Thyroid gland (tissue), 4 donors: ENCODE results near the gene ARL4A. TPM values are rescaled to one million over a fixed set of nuclear protein-coding genes. Genes with fewer than 3 reads are reported as not detected.
"Not testable (repeated sequence)": the region's sequence is repeated elsewhere in the genome, so short reads cannot be mapped to it uniquely, and the experiment has no call there.

Experiments
- DNase-seq, 2 donors: peaks; one replicate each; pipeline ENCODE4 v3.0.0-alpha.2; 2019
- H3K27ac ChIP-seq, 3 donors: fragments of 200-600 bp; sonication (generic); 1 replicate in 2 of 3; 2 replicates in 1 of 3; pipeline ENCODE4 v1.5.1; 2016 to 2019; ENCODE audit warnings: mild to moderate bottlenecking in 1 of 3, moderate library complexity in 1 of 3
- H3K27me3 ChIP-seq: fragments of 200-600 bp; sonication (generic); one replicate; pipeline ENCODE4 v1.5.1; 2019
- H3K36me3 ChIP-seq, 2 donors: fragments of 200-600 bp; sonication (generic); one replicate each; pipeline ENCODE4 v1.5.1; 2016 to 2019
- H3K4me1 ChIP-seq, 2 donors: fragments of 200-600 bp; sonication (generic); one replicate each; pipeline ENCODE4 v1.5.1; 2017 to 2019
- H3K4me3 ChIP-seq, 3 donors: fragments of 200-600 bp; sonication (generic); replicated peaks in 1 of 3; 1 replicate in 2 of 3; 2 replicates in 1 of 3; pipeline ENCODE4 v1.5.1; 2016; ENCODE audit warnings: mild to moderate bottlenecking in 1 of 3
- H3K9me3 ChIP-seq: fragments of 200-600 bp; sonication (generic); one replicate; pipeline ENCODE4 v1.5.1; 2017
- POLR2A ChIP-seq, 2 donors: fragments of 450-650 bp; IDR thresholded peaks; one replicate each; pipeline ENCODE4 v1.6.1; 2017; ENCODE audit warnings: antibody characterized with exemption in 2 of 2, mild to moderate bottlenecking in 2 of 2, moderate library complexity in 1 of 2
- WGBS, 2 donors: methylation state at CpG; one replicate each; pipeline ENCODE4 v1.1.5; 2017; 5-methylcytosine and 5-hydroxymethylcytosine counted together
- intact Hi-C: fragments of 100-400 bp; cut with DNase I; formaldehyde crosslinking; loops from one replicate; pipeline ENCODE4 v1.15.1; 2023
- total RNA-seq, 4 donors: library from RNA; depleted of rRNA; stranded (reverse); fragments of >200 nt; gene quantifications; one replicate each; pipeline ENCODE4 v1.2.3, GENCODE V29; 2016
- TF ChIP-seq, protein P1 (sequence below), 6 experiments: fragments of 200-600 bp in 3 of 6; fragments of 450-650 bp in 3 of 6; sonication (generic) in 3 of 6; IDR thresholded peaks; one replicate each; pipeline ENCODE4 v1.5.1; 2016 to 2019; ENCODE audit warnings: antibody characterized with exemption in 6 of 6, mild to moderate bottlenecking in 2 of 6, inconsistent platforms in 1 of 6, moderate library complexity in 1 of 6

The ARL4A gene
- total RNA-seq, 4 donors from 2014 or later, result 30.6 to 87.6 (median 43.4) TPM

DNA sequence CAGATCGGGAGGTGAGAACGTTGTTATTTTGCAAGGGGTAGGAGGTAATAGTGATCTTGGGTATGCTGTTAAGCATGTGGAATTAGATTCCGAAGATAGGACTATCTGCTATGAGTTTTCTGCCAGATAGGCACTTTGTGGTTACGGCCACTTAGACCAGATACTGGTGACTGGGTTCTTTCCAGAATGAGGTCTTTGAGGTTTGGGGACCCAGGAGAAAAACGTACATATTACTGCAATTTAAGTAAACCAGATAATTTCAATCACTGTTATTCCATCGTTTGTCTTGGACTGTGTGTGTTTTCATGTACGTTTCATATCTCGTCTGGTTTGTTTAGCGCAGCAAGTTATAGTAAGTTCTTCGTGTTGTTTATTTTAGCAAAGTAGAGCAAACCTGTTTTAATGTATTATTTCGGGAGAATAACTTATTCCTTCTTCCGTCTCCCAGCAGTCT lies 312 bp downstream of the ARL4A start:
- intact Hi-C loops, result no loop called here
- Histone ChIP-seq H3K9me3 (no peaks in the 10 kb centered on the region), H3K4me3 (peak overlapping the region in 2 of 3 donors; percentile 63 to 81), H3K27ac (peak overlapping the region in 2 of 3 donors; percentile 59 to 93), H3K27me3 (no peaks in the 10 kb centered on the region), H3K36me3 (no peaks in the 10 kb centered on the region), H3K4me1 (peaks cover 0 to 9% of the 10 kb centered on the region in 2 donors)
- no peak for DNase-seq
- no peak for TF ChIP-seq POLR2A (IDR thresholded peaks at IDR 0.05)
- TF ChIP-seq, protein P1, sequence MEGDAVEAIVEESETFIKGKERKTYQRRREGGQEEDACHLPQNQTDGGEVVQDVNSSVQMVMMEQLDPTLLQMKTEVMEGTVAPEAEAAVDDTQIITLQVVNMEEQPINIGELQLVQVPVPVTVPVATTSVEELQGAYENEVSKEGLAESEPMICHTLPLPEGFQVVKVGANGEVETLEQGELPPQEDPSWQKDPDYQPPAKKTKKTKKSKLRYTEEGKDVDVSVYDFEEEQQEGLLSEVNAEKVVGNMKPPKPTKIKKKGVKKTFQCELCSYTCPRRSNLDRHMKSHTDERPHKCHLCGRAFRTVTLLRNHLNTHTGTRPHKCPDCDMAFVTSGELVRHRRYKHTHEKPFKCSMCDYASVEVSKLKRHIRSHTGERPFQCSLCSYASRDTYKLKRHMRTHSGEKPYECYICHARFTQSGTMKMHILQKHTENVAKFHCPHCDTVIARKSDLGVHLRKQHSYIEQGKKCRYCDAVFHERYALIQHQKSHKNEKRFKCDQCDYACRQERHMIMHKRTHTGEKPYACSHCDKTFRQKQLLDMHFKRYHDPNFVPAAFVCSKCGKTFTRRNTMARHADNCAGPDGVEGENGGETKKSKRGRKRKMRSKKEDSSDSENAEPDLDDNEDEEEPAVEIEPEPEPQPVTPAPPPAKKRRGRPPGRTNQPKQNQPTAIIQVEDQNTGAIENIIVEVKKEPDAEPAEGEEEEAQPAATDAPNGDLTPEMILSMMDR (IDR thresholded peaks at IDR 0.05), result no peak
- 6 to 12% methylated on average over 12 of the region's 12 CpGs for WGBS, 2 donors

DNA sequence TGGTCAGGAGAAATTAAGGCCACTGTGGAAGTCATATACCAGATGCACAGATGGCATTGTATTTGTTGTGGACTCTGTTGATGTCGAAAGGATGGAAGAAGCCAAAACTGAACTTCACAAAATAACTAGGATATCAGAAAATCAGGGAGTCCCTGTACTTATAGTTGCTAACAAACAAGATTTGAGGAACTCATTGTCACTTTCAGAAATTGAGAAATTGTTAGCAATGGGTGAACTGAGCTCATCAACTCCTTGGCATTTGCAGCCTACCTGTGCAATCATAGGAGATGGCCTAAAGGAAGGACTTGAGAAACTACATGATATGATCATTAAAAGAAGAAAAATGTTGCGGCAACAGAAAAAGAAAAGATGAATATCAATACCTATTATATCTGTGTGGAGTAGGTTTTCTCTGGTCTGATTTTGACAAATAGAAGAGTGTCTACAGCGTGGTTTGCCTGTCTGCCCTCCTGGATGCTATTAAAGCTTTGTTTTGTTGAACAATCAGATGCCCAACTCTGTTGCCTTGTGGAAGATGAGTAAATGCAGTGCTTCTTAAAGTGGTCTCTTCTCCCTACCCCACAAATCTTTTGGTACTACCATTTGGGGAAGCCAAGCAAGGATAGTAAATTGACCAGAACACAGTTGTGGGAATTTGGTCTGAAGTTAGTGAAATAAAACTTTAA lies 1.2 kb downstream of the ARL4A start:
- H3K36me3 ChIP-seq, H3K27me3 ChIP-seq, H3K4me1 ChIP-seq, H3K4me3 ChIP-seq, H3K9me3 ChIP-seq, DNase-seq, intact Hi-C loops: not testable (repeated sequence)
- WGBS, 2 donors, result 82 to 85% methylated on average over 3 of the region's 3 CpGs
- H3K27ac ChIP-seq, result peak overlapping the region in 1 of 3 donors; percentile 59

DNA sequence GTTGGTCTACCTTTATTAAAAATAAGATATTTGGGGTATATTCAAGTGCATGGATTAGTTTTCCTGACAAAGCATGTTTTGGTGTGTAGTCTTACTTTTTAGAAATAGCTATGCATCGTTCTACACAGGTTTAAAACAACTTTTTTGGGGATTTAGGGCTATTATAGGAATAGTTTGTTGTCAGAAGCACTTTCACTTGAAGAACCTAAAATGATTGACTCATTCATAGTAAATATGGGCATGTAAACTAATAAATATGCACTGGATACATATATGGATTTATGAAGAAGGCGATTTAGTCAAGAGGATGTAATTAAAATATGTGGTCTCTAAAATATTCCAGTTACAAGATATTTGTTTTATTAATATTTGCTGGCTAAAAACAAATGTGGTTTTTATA lies 2.0 kb downstream of the ARL4A start:
- H3K27ac ChIP-seq, result peak overlapping the region in 1 of 3 donors; percentile 5
- H3K27me3 ChIP-seq, result no peaks in the 10 kb centered on the region
- TF ChIP-seq, protein P1 (IDR thresholded peaks at IDR 0.05), result no peak
- TF ChIP-seq POLR2A (IDR thresholded peaks at IDR 0.05), result no peak
- peaks cover 0 to 9% of the 10 kb centered on the region in 2 donors for H3K4me1 ChIP-seq
- no peaks in the 10 kb centered on the region for H3K36me3 ChIP-seq
- DNase-seq, result no peak
- H3K4me3 ChIP-seq, result no peak overlapping the region
- intact Hi-C loops, result no loop called here
- 77 to 81% methylated on average over 2 of the region's 2 CpGs for WGBS, 2 donors
- H3K9me3 ChIP-seq, result no peaks in the 10 kb centered on the region

DNA sequence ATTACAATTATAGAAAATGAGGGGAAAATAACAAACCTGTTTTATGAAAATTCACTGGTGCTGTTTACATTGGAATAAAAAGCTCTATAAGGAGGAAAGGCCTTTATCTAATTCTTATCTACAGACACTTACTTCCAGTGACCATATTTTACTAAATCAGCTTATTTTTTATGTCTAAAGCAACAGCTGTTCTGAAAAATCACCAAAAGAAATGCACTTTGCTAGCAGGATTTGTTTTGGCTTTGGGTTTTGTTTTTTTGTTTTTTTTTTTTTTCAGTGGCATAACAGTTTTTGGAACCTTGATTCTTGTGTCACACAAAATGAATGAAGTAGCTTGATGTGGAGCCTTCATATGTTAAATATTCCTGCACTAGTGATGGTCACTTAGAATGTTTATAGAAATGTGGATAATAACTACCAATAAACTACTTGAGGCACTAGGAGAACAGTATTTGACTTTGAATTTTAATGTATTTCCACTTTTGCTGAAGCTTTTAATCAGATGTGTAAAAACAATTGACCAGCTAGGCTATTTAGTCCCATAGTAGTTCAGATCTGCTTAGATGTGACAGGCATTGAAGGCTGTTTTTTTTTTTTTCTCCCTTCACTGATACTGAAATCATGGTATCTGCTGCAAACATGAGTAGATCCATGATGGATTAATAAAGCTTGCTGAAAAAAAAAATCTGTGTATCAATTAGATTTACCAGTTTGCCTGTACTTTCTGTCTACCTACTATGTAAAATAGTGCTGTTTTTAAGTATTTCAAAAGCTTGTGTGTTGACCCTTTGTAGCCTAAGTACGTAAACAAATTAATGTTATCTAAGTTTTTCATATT lies 2.8 kb downstream of the ARL4A start:
- TF ChIP-seq, protein P1 (IDR thresholded peaks at IDR 0.05), result no peak
- no peak for TF ChIP-seq POLR2A (IDR thresholded peaks at IDR 0.05)
- intact Hi-C loops, result no loop called here
- H3K36me3 ChIP-seq, result no peaks in the 10 kb centered on the region
- WGBS, 2 donors, result 87 to 93% methylated on average over 1 of the region's 1 CpG
- H3K4me1 ChIP-seq, result peaks cover 0 to 9% of the 10 kb centered on the region in 2 donors
- H3K9me3 ChIP-seq, result no peaks in the 10 kb centered on the region
- no peaks in the 10 kb centered on the region for H3K27me3 ChIP-seq
- DNase-seq, result no peak
- peak overlapping the region in 1 of 3 donors; percentile 5 for H3K27ac ChIP-seq
- H3K4me3 ChIP-seq, result no peak overlapping the region

DNA sequence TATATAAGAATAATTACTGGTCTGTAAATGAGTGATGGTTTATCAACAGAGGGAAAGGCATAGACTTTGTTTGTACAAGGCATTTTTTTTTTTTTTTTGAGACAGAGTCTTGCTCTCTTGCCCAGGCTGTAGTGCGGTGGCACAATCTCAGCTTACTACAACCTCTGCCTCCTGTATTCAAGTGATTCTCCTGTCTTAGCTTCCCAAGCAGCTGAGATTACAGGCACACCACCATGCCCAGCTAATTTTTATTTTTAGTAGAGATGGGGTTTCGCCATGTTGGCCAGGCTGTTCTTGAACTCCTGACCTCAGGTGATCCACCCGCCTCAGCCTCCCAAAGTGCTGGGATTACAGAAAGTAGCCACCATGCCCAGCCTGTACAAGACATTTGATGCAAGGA lies 4.0 kb downstream of the ARL4A start:
- H3K27ac ChIP-seq, H3K36me3 ChIP-seq, intact Hi-C loops, DNase-seq, H3K27me3 ChIP-seq, H3K4me3 ChIP-seq, H3K4me1 ChIP-seq, H3K9me3 ChIP-seq: not testable (repeated sequence)
- 94 to 99% methylated on average over 3 of the region's 3 CpGs for WGBS, 2 donors

DNA sequence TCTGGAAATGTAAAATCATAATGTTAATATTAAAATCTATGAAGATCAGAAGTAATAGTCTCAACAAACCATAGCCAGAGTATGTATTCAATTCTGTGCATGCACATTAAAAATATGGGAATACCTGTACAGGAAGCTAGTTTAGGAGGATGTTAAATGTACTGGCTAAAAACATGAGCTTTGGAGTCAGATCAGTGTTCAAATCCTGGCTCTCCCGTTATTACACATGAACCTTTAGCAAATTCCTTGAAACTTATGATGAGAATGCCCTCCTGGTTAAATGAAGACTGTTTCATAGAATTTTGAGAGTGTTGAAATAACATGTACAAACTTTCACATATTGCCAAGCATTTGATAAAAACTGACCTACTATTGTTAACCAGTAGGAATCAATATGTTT lies 4.6 kb downstream of the ARL4A start:
- 90 to 91% methylated on average over 1 of the region's 1 CpG for WGBS, 2 donors

More for the DNA sequence above, 4.6 kb downstream of the ARL4A start:
- H3K4me3 ChIP-seq, result no peak overlapping the region
- TF ChIP-seq POLR2A (IDR thresholded peaks at IDR 0.05), result no peak
- TF ChIP-seq, protein P1 (IDR thresholded peaks at IDR 0.05), result no peak
- H3K27me3 ChIP-seq, result no peaks in the 10 kb centered on the region
- H3K36me3 ChIP-seq, result no peaks in the 10 kb centered on the region
- DNase-seq, result no peak
- intact Hi-C loops, result no loop called here
- no peaks in the 10 kb centered on the region for H3K9me3 ChIP-seq
- H3K27ac ChIP-seq, result no peak overlapping the region
- H3K4me1 ChIP-seq, result peaks cover 0 to 9% of the 10 kb centered on the region in 2 donors
